Panc1 (cell line): ENCODE data around the gene PAK1.

Source experiments
- CTCF ChIP-seq: fragments of 450-650 bp; IDR thresholded peaks from 2 replicates; pipeline ENCODE4 v1.5.1; 2017; ENCODE audit warnings: mild to moderate bottlenecking
- TF ChIP-seq, protein P1 (sequence below), 2 experiments: IDR thresholded peaks; 2 replicates each; pipeline ENCODE4 v1.6.1; 2011 to 2012; ENCODE audit warnings: low read depth in 2 of 2, control low read depth in 1 of 2, low read length in 1 of 2, mild to moderate bottlenecking in 1 of 2, moderate library complexity in 1 of 2; ENCODE audit not compliant: insufficient read depth in 1 of 2

- TF ChIP-seq, protein P1, sequence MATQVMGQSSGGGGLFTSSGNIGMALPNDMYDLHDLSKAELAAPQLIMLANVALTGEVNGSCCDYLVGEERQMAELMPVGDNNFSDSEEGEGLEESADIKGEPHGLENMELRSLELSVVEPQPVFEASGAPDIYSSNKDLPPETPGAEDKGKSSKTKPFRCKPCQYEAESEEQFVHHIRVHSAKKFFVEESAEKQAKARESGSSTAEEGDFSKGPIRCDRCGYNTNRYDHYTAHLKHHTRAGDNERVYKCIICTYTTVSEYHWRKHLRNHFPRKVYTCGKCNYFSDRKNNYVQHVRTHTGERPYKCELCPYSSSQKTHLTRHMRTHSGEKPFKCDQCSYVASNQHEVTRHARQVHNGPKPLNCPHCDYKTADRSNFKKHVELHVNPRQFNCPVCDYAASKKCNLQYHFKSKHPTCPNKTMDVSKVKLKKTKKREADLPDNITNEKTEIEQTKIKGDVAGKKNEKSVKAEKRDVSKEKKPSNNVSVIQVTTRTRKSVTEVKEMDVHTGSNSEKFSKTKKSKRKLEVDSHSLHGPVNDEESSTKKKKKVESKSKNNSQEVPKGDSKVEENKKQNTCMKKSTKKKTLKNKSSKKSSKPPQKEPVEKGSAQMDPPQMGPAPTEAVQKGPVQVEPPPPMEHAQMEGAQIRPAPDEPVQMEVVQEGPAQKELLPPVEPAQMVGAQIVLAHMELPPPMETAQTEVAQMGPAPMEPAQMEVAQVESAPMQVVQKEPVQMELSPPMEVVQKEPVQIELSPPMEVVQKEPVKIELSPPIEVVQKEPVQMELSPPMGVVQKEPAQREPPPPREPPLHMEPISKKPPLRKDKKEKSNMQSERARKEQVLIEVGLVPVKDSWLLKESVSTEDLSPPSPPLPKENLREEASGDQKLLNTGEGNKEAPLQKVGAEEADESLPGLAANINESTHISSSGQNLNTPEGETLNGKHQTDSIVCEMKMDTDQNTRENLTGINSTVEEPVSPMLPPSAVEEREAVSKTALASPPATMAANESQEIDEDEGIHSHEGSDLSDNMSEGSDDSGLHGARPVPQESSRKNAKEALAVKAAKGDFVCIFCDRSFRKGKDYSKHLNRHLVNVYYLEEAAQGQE (IDR thresholded peaks at IDR 0.05; ENCODE audit: insufficient read depth in 1 of 2, low read depth in 2 of 2, low read length in 1 of 2): no peak
- no peak for TF ChIP-seq CTCF
These were observed 62.0 kb downstream of the PAK1 start for GRCh38 chr11:77411717-77412441.
